PFSK-1 (cell line): ENCODE measurements around the gene MFAP4.

Experiments used
- FOXP2 ChIP-seq: optimal IDR thresholded peaks from 2 replicates; pipeline ENCODE3; 2011; ENCODE audit warnings: borderline replicate concordance, control low read depth, inconsistent platforms; ENCODE audit not compliant: insufficient read depth; ENCODE audit errors: extremely low read length, extremely low read depth
- POLR2AphosphoS5 ChIP-seq: IDR thresholded peaks from 2 replicates; pipeline ENCODE4 v1.6.1; 2012; ENCODE audit warnings: low read depth, mild to moderate bottlenecking, control low read depth, low read length, moderate library complexity
- SIN3A ChIP-seq: IDR thresholded peaks from 2 replicates; pipeline ENCODE4 v1.6.1; 2012; ENCODE audit warnings: mild to moderate bottlenecking, low read length, moderate library complexity, borderline replicate concordance; ENCODE audit not compliant: insufficient read depth
- TAF1 ChIP-seq: IDR thresholded peaks from 2 replicates; pipeline ENCODE4 v1.6.1; 2012; ENCODE audit warnings: low read length, control low read depth, borderline replicate concordance; ENCODE audit not compliant: insufficient read depth
- TF ChIP-seq, protein P1 (sequence below), 2 experiments: IDR thresholded peaks; 2 replicates each; pipeline versions ENCODE4 v1.6.1 to v1.8.0; 2011 to 2012; ENCODE audit warnings: low read depth in 2 of 2, low read length in 2 of 2, control low read depth in 1 of 2, inconsistent platforms in 1 of 2, mild to moderate bottlenecking in 1 of 2, moderate library complexity in 1 of 2; ENCODE audit not compliant: insufficient read depth in 1 of 2

The MFAP4 gene

DNA sequence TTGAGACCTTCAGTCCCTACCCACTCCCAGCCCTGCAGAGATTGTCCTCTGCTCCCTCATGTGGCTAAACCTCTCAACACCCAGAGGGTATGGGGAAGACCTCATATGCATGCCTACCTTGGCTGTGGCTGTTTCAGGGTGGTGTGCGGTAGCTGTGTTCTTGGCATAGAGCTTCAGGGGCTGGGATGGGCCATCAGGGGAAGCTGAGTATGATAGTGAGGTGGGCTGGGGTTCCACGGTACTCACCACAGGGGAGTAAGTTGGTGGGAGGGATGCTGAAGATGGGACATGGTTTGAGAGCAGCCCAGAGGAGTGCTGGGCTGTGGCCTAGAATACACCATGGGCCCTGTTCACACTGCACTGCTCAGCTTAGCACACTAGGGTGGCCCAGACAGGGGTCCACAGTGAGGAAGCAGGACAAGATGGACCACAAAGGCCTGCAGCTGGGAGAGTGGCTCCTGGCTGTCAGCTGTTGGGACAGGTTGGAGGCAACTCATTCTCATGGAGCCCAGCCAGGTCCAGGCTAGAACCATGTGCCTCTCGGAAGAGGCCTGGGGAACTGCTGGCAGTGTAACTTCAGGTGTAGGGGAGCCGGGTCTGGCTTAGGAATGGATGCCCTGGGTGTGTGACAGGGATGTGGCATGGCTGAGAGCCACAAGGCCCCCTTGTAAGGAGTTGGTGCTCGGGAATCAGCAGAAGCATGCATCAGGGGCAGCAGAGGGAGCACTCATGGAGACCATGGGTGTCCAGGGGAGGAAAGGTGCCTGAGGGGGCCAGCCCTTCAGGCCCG, 3.1 kb downstream of the MFAP4 start:
- TF ChIP-seq TAF1, result no peak
- TF ChIP-seq FOXP2, result no peak
- TF ChIP-seq POLR2AphosphoS5, result no peak
- TF ChIP-seq SIN3A, result no peak
- TF ChIP-seq, protein P1, sequence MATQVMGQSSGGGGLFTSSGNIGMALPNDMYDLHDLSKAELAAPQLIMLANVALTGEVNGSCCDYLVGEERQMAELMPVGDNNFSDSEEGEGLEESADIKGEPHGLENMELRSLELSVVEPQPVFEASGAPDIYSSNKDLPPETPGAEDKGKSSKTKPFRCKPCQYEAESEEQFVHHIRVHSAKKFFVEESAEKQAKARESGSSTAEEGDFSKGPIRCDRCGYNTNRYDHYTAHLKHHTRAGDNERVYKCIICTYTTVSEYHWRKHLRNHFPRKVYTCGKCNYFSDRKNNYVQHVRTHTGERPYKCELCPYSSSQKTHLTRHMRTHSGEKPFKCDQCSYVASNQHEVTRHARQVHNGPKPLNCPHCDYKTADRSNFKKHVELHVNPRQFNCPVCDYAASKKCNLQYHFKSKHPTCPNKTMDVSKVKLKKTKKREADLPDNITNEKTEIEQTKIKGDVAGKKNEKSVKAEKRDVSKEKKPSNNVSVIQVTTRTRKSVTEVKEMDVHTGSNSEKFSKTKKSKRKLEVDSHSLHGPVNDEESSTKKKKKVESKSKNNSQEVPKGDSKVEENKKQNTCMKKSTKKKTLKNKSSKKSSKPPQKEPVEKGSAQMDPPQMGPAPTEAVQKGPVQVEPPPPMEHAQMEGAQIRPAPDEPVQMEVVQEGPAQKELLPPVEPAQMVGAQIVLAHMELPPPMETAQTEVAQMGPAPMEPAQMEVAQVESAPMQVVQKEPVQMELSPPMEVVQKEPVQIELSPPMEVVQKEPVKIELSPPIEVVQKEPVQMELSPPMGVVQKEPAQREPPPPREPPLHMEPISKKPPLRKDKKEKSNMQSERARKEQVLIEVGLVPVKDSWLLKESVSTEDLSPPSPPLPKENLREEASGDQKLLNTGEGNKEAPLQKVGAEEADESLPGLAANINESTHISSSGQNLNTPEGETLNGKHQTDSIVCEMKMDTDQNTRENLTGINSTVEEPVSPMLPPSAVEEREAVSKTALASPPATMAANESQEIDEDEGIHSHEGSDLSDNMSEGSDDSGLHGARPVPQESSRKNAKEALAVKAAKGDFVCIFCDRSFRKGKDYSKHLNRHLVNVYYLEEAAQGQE (IDR thresholded peaks at IDR 0.05; ENCODE audit: insufficient read depth in 1 of 2, low read depth in 2 of 2, low read length in 2 of 2), result no peak

DNA sequence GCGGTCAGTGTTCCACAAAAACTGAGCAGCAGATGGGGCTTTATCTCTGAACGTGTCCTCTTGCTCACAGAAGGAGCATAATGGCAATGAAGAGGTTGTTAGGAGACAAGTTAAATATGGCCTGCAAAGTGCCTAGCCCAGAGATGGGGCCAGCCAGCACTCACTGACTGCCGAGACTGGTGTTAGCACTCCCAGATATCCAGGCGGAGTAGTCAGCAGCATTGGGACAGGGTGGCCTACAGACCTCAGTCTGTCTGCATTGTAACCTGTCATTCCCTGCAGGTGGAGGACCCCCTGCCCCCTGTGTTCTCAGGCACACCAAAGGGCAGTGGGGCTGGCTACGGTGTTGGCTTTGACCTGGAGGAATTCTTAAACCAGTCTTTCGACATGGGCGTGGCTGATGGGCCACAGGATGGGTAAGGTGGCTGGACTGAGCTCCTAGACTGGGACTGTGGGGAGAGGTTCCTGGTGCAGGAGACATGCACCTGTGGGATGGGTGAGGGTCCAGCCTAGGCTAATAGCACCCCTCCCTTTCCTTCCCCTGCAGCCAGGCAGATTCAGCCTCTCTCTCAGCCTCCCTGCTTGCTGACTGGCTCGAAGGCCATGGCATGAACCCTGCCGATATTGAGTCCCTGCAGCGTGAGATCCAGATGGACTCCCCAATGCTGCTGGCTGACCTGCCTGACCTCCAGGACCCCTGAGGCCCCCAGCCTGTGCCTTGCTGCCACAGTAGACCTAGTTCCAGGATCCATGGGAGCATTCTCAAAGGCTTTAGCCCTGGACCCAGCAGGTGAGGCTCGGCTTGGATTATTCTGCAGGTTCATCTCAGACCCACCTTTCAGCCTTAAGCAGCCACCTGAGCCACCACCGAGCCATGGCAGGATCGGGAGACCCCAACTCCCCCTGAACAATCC, 4.2 kb downstream of the MFAP4 start:
- no peak for TF ChIP-seq TAF1
- no peak for TF ChIP-seq SIN3A
- no peak for TF ChIP-seq POLR2AphosphoS5
- no peak for TF ChIP-seq FOXP2
- TF ChIP-seq, protein P1 (IDR thresholded peaks at IDR 0.05; ENCODE audit: insufficient read depth in 1 of 2, low read depth in 2 of 2, low read length in 2 of 2), result no peak

- TF ChIP-seq, protein P1 (IDR thresholded peaks at IDR 0.05; ENCODE audit: insufficient read depth in 1 of 2, low read depth in 2 of 2, low read length in 2 of 2), result no peak
- TF ChIP-seq SIN3A, result no peak
- no peak for TF ChIP-seq POLR2AphosphoS5
- TF ChIP-seq TAF1, result no peak
- no peak for TF ChIP-seq FOXP2
Measured at GRCh38 chr17:19381741-19382444, 5.1 kb downstream of the MFAP4 start.

DNA sequence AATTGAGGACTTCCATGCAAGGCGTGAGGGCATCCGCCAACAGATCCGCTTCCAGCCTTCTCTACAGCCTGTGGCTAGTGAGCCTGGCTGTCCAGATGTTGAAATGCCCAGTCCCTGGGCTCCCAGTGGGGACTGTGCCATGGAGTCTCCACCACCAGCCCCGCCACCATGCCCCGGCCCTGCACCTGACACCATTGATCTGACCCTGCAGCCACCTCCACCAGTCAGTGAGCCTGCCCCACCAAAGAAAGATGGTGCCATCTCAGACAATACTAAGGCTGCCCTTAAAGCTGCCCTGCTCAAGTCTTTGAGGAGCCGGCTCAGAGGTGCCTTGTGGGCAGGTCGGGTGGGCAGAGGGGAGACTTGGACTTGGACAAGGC, 5.6 kb downstream of the MFAP4 start:
- TF ChIP-seq POLR2AphosphoS5 (no peak), FOXP2 (no peak), TAF1 (no peak), SIN3A (no peak)
- TF ChIP-seq, protein P1 (IDR thresholded peaks at IDR 0.05; ENCODE audit: insufficient read depth in 1 of 2, low read depth in 2 of 2, low read length in 2 of 2), result no peak
